Hematopoietic multipotent progenitor cell treated with erythropoietin and hydrocortisone succinate and interleukin-3 and kit ligand, for 17 days (in vitro differentiated cells): ENCODE data around the gene PACRG.

Experiments
- DNase-seq: peaks from one replicate; pipeline ENCODE4 v3.0.0-alpha.2; 2015; ENCODE audit warnings: low spot score

The PACRG gene

DNA sequence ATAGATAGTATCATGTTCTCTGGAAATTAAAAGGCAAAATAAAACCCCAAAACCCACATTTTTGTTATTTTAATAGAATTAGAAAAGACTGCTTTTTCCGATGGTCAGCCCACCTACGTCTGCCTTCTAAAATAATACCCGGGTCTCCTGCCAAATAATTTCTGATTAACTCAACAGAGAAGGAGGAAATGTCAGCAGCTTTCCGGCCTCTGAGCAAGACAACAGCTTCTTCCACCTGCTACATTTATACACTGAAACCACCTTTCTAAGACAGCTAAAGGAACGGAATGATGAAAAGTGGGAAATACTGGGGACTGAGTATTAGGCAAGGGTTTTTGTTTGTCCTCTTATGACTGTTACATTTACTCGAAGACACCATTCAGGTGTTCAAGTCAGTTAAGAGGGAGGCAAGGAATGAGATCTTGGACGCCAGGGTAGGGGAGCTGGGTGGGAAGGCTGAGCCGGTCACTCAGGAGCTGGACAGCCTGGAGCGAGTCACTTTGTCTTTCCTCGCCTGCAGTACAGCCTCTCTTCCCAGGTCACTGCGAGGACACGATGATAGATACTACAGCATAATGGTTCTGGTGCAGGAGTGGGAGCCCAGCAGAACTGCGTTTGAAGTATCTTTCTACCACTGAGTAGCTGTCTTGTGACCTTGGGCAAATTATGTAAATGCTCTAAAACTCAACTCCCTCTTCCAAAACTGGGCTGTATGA is 590.5 kb downstream of the PACRG start:
- DNase-seq: no peak

DNA sequence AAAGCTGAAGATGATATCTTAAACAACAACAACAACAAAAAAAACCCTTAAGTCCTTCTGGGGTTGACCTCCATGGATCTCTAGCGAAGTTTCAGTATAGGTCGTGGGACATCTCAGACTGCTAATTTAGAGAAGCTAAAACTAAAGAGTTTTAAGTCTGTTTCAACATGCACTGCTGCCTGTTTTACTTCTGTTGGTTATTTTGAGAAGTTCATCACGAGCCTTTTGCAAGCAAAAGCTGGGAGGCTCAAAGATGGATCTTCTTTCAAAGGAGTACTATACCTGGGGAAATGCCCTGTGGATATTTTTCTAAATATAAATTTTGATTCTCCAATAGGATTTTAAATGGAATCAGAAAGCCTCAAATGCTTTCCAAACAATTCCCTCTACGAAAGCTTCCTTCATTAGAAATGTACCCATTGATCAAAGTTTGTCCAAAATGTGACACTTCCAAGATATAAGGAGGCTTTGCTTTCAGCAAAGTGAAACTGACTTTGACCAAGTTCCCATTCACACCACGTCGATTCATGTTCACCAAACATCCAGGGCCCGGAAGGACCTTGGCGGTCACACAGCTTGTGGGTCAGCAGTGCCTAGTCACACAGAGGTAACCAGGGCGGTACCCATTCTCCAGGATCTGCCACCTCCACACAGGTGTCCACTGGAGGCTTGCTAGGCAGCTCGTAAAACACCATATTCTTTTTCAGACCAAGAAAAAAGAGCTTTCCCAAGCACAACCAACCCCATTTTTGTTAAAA is 592.0 kb downstream of the PACRG start:
- no peak for DNase-seq

DNA sequence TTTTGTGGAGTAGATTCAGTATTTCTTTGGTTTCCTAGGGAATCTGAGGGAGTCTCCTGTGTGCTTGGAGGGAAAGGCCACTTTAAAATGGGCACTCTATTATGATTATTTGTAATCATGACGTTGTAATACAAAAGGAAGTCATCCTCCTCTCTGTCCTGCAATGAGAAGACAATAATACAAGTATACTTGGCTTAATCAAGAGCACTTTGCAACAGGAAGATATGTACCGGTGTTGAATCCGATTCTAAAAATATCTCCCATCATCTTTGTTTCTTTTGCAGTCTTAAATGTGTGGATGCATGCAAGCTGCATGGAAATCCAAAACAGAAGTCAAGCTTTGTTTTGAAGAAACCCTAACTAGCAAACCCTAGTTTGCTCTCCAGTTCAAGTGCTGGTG is 592.6 kb downstream of the PACRG start:
- no peak for DNase-seq

DNA sequence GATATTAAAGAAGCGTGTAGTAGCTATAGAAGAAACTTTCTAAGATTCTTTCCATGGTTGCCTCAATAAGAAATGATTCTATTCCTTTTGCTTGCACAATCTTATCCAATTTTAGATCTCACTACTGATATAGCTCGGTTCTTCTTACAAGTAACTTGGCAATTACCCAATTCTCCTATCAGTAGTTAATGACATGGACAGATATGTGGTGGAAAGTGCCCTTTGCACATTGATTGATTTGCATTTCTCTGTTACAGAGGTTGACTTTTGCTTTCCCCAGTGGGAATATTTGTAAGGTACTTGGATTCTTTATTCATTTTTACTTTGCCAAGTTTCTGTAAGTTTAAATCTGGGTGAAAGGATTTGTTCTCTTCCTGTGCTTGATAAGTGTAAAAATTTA is 593.0 kb downstream of the PACRG start:
- no peak for DNase-seq

DNA sequence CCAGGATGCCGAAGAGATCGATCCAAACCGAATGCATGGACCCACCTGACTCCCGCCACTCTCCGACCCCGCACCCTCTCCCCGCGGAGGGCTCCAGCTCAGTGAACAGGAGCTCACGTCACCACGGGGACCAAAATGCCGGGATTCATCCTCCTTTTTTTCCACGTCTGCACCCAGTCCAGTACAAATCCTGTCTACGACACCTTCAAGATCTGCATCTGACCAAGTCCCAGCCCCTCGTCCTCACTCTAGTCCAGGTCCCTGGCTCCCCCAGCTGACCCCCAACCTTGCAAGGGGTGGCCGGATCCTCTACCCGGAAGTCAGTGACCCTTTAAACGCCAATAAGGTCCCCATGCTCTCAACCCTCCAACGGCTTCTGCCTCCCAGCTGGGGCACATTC is 593.9 kb downstream of the PACRG start:
- DNase-seq: no peak

- no peak for DNase-seq
Observed at GRCh38 chr6:163323274-163323673, 595.5 kb downstream of the PACRG start.

DNA sequence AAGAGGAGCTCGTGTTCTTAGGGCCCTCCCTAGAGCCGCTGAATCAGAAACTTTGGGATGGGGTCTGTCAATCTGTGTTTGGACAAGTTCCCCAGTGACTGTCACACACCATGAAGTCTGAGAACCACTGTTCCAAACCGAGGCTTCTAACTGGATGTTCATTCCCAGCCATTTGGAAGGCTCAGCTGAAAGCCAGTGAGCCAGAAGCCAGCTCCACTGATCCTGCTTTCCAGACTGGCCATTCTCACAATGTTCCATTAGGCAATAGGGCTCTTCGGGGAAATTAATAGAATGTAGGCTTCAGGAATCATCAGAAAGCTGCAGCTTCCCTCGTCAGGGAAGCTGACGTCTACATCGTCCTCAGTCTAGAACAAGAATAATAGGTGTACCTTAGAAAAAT is 595.9 kb downstream of the PACRG start:
- DNase-seq: no peak

DNA sequence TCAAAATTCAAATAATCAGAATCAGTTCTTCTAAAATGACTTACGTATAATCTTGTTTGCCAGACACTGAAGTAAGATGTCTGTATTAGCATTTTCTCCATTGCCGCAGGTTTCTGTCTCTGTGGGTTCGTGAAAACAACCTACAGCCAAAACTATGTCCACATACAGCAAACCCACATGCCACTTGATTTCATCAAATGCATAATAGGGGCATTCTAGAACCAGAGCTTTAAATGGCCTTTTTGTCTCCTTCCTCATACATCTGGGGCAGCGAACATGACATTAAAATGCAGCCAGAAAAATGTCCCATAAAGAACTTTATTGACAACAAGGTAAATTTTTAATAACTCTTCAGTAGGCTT is 596.5 kb downstream of the PACRG start:
- no peak for DNase-seq

DNA sequence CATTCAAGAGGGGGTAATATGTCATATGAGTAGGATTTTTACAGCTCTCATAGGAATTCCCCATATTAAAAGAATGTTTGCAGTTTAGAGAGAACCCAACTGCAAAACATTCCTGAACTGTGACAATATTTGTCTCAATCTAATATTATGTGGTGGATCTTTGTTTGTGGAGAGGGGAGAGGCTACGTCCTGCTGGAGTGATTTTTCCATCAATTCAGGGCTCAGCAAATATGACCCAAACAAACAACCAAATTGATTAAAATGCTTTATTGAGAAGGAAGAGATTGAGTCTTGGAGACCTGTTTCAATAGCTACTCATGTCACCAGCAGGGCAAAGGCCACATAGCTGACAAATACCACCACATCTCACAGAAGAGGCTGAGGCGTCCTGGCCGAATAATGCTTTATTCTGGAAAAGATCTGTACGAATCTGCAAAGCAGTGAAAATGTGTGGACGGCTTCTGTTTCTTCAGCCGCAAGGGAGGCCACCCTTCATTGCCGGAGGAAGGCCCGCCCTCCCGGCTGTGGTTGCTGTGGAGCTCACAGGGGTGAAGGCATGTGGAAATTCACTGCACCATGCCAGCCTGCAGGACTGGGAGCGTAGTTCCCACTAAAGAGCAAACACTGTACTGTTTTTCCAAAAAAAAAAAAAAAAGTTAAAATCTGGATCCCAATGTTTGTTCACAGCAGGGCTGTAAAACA is 597.1 kb downstream of the PACRG start:
- DNase-seq: no peak

- DNase-seq: no peak
Observed at GRCh38 chr6:163325390-163325784, 597.6 kb downstream of the PACRG start.

DNA sequence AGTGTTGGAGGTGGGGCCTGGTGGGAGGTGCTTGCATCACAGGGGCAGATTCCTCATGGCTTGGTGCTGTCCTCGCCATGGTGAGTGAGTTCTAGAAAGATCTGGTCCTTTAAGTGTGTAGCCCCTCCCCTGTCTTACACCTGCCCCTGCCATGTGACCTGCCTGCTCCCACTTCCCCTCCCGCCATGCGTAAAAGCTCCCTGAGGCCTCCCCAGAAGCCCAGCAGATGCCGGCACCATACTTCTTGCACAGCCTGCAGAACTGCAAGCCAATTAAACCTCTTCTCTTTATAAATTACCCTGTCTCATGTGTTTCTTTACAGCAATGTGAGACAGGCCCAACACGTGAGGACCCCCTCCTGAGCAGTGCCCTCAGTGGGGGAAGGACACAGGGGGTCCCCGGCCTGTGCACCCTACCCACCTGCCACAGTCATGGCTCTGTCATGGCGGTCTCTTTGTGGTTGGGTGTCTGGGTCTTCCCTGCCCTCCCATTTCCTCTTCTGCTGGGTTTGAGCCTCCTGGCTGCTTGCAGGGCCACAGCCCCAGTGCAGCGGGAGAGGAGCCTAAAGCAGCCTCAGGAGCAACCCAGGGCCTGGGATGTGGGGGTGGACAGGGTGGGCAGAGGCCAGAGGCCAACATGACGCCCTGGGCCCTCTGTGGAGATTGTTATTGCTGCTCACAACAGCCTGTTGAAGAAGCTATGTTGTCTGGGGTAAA is 599.5 kb downstream of the PACRG start:
- no peak for DNase-seq

- DNase-seq: no peak
Observed at GRCh38 chr6:163327921-163328320, 600.1 kb downstream of the PACRG start.

- DNase-seq: no peak
Observed at GRCh38 chr6:163328411-163328810, 600.6 kb downstream of the PACRG start.

DNA sequence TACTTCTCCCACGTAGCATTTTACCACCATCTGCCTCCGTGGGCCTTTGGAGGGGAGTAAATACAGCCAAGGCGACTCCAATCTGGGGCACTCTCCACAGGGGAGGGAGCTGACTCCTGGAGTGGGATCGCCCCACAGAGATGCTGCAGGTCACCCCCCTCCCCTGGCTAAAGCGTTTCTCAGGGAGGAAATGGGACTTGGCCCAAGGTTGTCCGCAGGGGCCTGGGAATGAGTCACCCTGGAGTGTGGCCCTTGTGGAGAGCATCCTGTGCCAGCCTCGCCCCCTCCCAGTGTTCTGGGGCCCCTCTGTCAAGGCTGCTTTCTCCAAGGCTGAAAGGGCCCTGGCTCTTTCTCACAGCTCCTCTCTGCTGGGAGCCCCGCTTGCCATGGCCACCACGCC is 602.2 kb downstream of the PACRG start:
- no peak for DNase-seq

GRCh38 chr6:163331245-163331644 is 603.5 kb downstream of the PACRG start:
- DNase-seq: no peak

GRCh38 chr6:163332575-163332974 is 604.8 kb downstream of the PACRG start:
- no peak for DNase-seq

DNA sequence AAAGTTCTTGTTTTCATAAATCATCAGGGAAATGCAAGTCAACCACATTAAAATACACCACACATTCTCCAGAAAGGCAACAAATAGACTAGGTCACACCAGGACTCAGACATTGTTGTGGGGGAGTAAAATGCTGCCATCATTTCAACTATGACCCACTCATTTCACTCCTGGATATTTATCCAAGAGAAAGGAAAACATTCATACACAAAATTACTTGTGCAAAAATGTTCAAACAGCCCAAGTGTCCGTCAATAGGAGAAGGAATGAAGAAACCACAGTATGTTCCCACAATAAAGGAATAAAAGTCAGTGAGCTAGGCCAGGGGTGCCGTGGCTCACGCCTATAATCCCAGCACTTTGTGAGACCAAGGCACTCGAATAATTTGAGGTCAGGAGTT is 605.3 kb downstream of the PACRG start:
- DNase-seq: no peak

- DNase-seq: no peak
Observed at GRCh38 chr6:163333701-163334663, 606.2 kb downstream of the PACRG start.

- DNase-seq: no peak
Observed at GRCh38 chr6:163335056-163335455, 607.3 kb downstream of the PACRG start.

- DNase-seq: no peak
Observed at GRCh38 chr6:163335671-163336545, 608.1 kb downstream of the PACRG start.
